Effector memory CD4-positive, alpha-beta T cell (primary cell): Measurements from ENCODE around the gene DSTYK.

Source experiments
- DNase-seq, 3 donors: peaks; one replicate each; pipeline ENCODE4 v3.0.0-alpha.2; 2020
- H3K27ac ChIP-seq: 2 replicates; pipeline ENCODE4 v1.7.0; 2013; ENCODE audit warnings: mild to moderate bottlenecking, low read length, moderate library complexity; ENCODE audit not compliant: insufficient read depth, poor library complexity, severe bottlenecking
- H3K27me3 ChIP-seq: replicated peaks from 2 replicates; pipeline ENCODE4 v1.7.0; 2013; ENCODE audit warnings: mild to moderate bottlenecking, low read length; ENCODE audit not compliant: insufficient read depth, control insufficient read depth, poor library complexity, severe bottlenecking
- H3K36me3 ChIP-seq: 2 replicates; pipeline ENCODE4 v1.7.0; 2013; ENCODE audit warnings: mild to moderate bottlenecking, low read length, moderate library complexity; ENCODE audit not compliant: control insufficient read depth, insufficient read depth
- H3K4me1 ChIP-seq: 2 replicates; pipeline ENCODE4 v1.7.0; 2013; ENCODE audit warnings: low read length, mild to moderate bottlenecking; ENCODE audit not compliant: control insufficient read depth, insufficient read depth, poor library complexity, severe bottlenecking
- H3K4me3 ChIP-seq: 2 replicates; pipeline ENCODE4 v1.7.0; 2013; ENCODE audit warnings: low read length, low read depth, mild to moderate bottlenecking; ENCODE audit not compliant: insufficient read depth, poor library complexity, severe bottlenecking
- H3K9me3 ChIP-seq: 2 replicates; pipeline ENCODE4 v1.7.0; 2013; ENCODE audit warnings: mild to moderate bottlenecking, low read length, moderate library complexity; ENCODE audit not compliant: control insufficient read depth

DSTYK gene

GRCh38 chr1:205220421-205220820, 8.9 kb upstream of the DSTYK start:
- DNase-seq, result no peak
- Histone ChIP-seq H3K9me3 (no peaks in the 10 kb centered on the region), H3K27me3 (no peaks in the 10 kb centered on the region), H3K4me3 (no peak overlapping the region), H3K4me1 (no peaks in the 10 kb centered on the region), H3K36me3 (no peaks in the 10 kb centered on the region), H3K27ac (no peak overlapping the region)

- H3K27me3 ChIP-seq, result no peaks in the 10 kb centered on the region
- no peaks in the 10 kb centered on the region for H3K36me3 ChIP-seq
- H3K4me3 ChIP-seq, result no peak overlapping the region
- DNase-seq, result no peak
- H3K9me3 ChIP-seq, result no peaks in the 10 kb centered on the region
- no peaks in the 10 kb centered on the region for H3K4me1 ChIP-seq
- no peak overlapping the region for H3K27ac ChIP-seq
Observed at GRCh38 chr1:205217418-205217817, 5.9 kb upstream of the DSTYK start.

- no peaks in the 10 kb centered on the region for H3K27me3 ChIP-seq
- H3K4me1 ChIP-seq, result peaks cover 6% of the 10 kb centered on the region
- H3K27ac ChIP-seq, result no peak overlapping the region
- no peaks in the 10 kb centered on the region for H3K9me3 ChIP-seq
- DNase-seq, result no peak
- no peaks in the 10 kb centered on the region for H3K36me3 ChIP-seq
- H3K4me3 ChIP-seq, result no peak overlapping the region
Observed at GRCh38 chr1:205216588-205216987, 5.1 kb upstream of the DSTYK start.

GRCh38 chr1:205214756-205215155, 3.3 kb upstream of the DSTYK start:
- no peak overlapping the region for H3K27ac ChIP-seq
- DNase-seq, result no peak
- H3K27me3 ChIP-seq, result no peaks in the 10 kb centered on the region
- no peaks in the 10 kb centered on the region for H3K9me3 ChIP-seq
- no peaks in the 10 kb centered on the region for H3K36me3 ChIP-seq
- peaks cover 7% of the 10 kb centered on the region for H3K4me1 ChIP-seq
- H3K4me3 ChIP-seq, result no peak overlapping the region

GRCh38 chr1:205211839-205212536, 486 bp upstream of the DSTYK start:
- H3K4me3 ChIP-seq, result peak overlapping the region; percentile 84
- no peaks in the 10 kb centered on the region for H3K36me3 ChIP-seq
- no peaks in the 10 kb centered on the region for H3K27me3 ChIP-seq
- H3K4me1 ChIP-seq, result peaks cover 7% of the 10 kb centered on the region
- peak overlapping the region; percentile 85 for H3K27ac ChIP-seq
- no peaks in the 10 kb centered on the region for H3K9me3 ChIP-seq
- no peak for DNase-seq

GRCh38 chr1:205210756-205211168, 740 bp downstream of the DSTYK start:
- Histone ChIP-seq H3K27me3 (no peaks in the 10 kb centered on the region), H3K36me3 (no peaks in the 10 kb centered on the region), H3K4me3 (peak overlapping the region; percentile 84), H3K4me1 (peaks cover 7% of the 10 kb centered on the region), H3K27ac (peak overlapping the region; percentile 85), H3K9me3 (no peaks in the 10 kb centered on the region)
- DNase-seq, result no peak

- H3K4me1 ChIP-seq, result peaks cover 7% of the 10 kb centered on the region
- H3K36me3 ChIP-seq, result no peaks in the 10 kb centered on the region
- H3K27me3 ChIP-seq, result no peaks in the 10 kb centered on the region
- no peaks in the 10 kb centered on the region for H3K9me3 ChIP-seq
- no peak overlapping the region for H3K4me3 ChIP-seq
- H3K27ac ChIP-seq, result no peak overlapping the region
- DNase-seq, result no peak
Observed at GRCh38 chr1:205208811-205209210, 2.7 kb downstream of the DSTYK start.

GRCh38 chr1:205205055-205205454, 6.4 kb downstream of the DSTYK start:
- Histone ChIP-seq H3K27ac (no peak overlapping the region), H3K27me3 (no peaks in the 10 kb centered on the region), H3K4me1 (no peaks in the 10 kb centered on the region), H3K4me3 (no peak overlapping the region), H3K9me3 (no peaks in the 10 kb centered on the region), H3K36me3 (no peaks in the 10 kb centered on the region)
- DNase-seq, result no peak

GRCh38 chr1:205204552-205204951, 7.0 kb downstream of the DSTYK start:
- H3K4me1 ChIP-seq, result no peaks in the 10 kb centered on the region

GRCh38 chr1:205199931-205200299, 11.6 kb downstream of the DSTYK start:
- Histone ChIP-seq H3K9me3 (no peaks in the 10 kb centered on the region), H3K36me3 (no peaks in the 10 kb centered on the region), H3K27me3 (no peaks in the 10 kb centered on the region), H3K4me1 (no peaks in the 10 kb centered on the region), H3K4me3 (no peak overlapping the region), H3K27ac (no peak overlapping the region)
- no peak for DNase-seq

More at GRCh38 chr1:205204552-205204951, 7.0 kb downstream of the DSTYK start:
- Histone ChIP-seq H3K36me3 (no peaks in the 10 kb centered on the region), H3K4me3 (no peak overlapping the region), H3K27ac (no peak overlapping the region), H3K27me3 (no peaks in the 10 kb centered on the region), H3K9me3 (no peaks in the 10 kb centered on the region)
- no peak for DNase-seq
